NCI-H774 (cell line): ENCODE data around the gene PEMT.

Experiments used
- DNase-seq: peaks from one replicate; lab custom pipeline; 2025; lab: John Stamatoyannopoulos, UW

PEMT gene

DNA sequence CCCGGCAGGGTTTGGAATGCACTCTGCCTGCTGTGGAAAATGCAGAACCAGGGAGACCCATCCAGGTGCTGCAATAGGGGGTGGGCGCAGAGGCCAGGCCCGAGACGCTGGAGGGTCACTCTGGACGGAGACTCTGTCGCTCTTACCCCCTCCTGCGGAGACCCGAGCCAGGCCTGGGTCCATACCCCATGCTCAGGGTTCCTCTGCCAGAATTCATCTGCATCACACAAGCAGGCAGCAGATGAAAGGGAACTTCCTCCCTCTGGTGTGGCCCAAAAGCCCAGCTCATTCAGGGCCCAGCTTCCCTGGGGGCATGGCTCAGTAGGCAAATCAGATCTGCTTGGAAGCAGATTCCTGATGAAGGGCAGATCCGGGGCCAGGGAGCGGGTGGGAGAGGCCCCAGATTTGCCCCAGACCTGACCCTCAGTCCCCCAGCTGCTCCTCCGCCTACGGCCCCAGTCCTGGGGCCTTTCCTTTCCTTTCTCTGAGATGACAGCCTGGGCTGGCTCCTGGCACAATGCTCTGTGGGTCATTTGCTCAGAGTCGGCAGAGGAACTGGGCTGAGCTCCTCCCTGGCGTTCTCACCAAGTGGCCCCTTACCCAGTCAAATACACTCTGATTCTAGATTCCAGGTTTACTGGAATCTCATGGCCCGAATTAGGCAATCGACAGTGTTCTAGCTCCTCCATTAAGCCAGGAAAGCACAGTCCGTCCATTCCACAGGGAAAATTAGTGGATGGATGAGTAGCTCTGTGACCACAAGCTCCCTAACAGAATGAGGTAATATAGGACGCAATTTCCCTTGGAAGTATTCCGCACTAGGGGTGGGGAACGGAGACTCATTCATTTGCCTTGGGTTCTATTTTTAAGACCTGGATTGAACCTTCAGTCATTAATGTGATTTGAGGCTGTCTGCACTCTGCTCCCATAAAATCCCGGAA, 76.2 kb downstream of the PEMT start:
- DNase-seq = no peak

DNA sequence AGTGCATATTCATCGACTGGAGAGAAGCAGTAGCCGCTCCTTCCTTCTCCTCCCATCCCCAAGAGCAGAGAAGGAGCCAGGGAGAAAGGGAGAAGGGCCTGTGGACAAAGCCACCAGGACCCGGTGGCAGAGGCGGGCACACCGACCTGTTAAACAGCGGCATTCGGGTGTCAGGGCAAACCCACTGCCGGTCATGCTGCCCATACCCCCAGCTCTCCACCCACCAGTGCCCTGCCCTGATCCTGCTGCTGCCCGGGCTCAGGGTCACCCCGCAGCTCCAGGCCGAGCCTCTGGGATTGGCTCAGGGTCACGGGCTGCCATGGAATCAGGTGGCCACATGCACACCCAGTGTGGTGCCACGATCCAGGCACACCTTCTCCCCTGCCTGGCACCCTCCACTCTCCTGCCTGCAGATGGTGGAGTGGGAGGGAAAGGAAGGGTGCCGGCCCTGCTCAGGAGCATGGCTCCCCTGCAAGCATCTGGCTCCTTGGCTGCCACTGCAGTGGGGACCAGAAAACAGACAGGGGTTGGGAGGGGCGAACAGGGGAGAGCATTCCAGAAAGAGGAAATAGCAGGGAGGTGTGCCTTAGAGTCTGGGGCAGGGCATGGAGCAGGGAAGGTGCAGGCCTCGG, 77.0 kb downstream of the PEMT start:
- DNase-seq = no peak

DNA sequence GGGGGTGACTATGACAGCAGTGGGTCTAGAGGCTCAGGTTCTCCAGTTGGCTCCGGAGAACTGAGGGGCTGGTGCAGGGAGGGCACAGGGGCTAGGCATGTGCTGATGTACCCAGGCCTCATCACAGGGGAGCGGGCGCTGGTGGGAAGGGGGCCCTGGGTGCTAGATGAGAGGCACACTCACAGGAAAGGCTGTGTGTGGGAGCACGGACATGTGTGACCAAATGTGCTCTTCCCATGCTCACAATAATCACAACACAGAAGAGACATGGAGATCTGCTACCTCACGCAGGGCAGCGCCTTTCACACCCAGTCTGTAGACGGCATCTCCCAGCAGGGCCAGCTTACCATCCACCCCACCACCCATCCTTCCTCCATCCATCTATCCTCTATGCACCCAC, 77.9 kb downstream of the PEMT start:
- no peak for DNase-seq

DNA sequence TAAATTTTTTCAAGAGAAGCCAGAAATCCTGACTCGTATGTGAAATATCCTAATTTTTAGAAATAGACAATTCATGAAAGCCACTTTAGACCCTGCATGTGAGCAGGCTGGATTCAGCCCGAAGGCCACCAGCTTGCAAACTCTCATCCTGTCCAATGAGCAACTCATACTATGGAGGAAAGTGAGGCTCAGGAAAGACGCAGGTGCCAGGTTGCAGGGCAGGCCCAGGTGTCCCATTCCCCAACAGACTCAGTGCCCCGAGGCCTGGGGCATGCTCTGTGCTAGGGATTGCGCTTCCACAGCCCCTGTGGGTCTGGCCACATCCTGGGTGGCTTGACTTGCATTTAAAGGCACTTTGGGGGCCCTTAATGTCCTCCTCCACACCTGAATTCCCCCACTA, 78.6 kb downstream of the PEMT start:
- DNase-seq = no peak

DNA sequence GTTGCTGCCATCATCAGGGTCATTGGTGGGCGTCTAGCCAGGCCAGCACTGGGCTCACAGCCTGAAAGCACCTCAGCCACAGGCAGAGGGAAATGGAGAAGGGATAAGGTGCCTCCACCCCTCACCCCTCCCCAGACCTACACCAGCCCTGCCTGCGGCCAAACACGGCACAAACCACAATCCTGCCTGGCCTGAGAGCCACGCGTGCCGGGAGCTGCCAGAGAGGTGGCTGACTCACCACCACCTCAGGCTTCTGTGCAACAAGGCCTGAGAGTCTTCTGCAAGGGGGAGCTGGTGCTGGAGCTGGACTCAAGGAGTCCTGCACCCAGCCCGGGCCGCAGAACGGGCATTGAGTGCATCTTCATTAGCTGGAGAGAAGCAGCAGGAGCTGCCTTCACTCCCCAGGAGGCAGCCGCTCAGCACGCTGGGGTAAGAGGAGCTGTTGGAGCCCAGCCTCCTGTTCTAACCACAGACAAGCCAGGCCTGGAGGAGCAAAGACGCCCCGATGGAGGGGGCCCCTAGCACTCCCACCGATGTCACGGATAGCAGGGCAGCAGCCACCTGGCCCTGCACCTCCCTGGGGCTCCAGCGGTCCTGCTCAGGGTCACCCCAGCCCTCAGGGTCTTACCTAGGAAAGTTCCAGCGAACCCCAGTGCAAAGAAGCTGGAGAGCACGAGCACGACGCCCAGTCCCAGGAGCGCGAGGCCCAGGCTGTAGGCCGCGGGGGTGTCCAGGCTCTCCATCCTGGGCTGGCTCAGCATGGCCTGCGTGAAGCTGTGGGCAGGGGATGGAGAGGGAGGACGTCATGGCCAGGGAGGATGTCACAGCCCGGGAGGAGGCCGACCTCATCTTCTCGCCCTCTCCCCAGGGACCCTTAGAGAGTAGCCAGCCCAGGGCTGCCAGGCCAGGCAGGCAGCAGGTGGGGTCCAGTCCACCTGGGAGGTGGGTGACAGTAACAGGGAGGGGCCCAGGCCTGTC, 79.3 kb downstream of the PEMT start:
- no peak for DNase-seq

DNA sequence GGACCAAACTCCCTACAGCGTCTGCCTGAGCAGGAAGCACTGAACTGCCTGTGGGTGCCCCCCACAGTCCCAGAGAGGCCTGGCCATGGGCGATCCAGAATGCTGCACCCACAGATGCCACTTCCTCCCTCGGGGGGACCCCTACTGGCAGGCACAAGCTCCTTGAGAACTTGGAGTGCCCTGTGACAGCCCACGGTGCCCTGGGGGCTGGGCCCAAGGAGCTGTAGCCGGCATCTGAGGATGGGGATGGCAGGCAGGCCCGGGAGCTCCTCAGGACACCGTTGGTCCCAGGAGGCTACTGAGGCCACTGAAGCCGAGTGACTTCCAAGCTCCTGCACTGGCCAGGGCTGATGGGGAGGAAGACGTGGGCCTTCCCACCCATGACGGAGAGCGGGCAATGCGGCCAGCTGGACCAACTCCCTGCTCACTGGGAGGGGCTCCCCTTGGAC, 80.2 kb downstream of the PEMT start:
- DNase-seq = no peak

DNA sequence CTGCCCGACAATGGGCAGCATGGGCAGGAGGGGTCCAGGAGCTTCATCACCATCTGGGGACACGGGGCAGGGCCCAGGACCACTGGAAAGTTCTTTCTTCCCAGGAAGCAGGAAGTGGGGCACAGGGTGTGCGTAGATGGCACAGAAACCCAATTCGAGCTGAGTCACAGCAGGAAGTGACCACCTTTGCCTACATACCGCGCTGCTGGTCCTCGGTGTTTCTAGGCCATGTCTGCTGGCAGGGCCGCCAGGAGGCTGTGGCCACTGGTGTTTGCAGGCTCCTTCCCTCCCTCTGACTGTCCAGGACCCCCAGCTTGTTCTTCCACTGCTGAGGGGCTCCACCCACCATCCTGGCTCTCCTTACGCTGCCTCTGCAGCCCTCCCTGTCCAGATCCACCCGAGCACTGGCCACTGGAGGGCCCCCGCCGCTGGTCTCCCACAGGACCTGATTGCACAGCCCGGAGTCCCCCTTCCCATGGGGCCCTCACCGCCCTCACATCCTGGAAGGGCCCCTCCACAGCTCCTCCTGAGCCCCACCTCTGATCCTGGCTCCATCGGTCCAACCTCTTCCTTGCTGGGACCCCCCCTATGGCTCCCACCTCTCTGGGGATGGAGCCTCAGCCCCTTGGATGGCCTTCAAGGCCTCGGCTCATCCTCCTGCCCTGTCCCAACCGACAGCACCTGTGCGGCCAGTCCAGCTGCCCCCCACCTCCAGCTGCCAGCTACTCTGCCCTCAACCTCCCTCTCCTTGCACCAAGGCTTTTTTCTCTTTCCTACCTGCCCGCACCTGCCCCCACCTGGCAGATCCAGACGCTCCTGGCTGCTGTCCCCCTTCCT, 80.8 kb downstream of the PEMT start:
- DNase-seq = no peak

DNA sequence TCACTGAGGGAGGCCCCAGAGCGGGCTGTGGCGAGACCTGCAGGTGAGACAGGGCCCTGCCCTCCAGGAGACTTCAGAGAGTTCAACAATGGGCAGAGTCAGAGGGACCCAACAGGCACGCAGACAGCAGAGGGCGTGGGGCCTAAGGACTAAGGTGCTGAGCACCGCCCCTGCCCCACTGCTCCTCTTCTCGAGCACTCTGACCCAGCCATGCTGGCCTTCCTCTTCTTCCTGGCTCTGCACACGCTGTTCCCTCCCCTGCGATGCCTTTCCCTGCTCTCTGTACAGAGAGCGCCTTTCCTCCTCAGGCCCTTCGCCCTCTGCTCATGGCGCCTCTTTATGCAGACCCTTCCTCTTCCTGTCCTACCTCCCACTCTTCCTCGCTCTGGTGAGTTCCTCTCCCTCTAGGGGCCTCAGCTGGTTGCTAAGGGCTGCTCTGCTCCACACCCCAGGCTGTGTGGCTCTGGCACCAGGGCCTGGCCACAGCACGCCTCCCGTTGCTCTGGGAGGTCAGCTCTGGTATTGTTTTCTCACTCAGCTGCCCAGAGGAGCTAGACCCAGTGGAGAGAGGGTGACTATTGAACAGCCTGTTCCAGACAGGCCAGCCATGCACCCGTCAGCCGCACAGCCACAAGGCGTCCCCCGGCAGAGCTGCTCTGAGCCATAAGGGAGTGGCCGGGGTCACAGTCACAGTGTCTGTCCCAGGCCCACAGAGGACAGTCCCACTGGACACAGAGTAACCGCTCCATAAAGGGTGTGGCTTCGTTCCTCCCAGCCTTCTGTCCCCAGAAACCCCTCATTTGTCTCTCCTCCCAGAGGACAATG, 81.7 kb downstream of the PEMT start:
- no peak for DNase-seq

DNA sequence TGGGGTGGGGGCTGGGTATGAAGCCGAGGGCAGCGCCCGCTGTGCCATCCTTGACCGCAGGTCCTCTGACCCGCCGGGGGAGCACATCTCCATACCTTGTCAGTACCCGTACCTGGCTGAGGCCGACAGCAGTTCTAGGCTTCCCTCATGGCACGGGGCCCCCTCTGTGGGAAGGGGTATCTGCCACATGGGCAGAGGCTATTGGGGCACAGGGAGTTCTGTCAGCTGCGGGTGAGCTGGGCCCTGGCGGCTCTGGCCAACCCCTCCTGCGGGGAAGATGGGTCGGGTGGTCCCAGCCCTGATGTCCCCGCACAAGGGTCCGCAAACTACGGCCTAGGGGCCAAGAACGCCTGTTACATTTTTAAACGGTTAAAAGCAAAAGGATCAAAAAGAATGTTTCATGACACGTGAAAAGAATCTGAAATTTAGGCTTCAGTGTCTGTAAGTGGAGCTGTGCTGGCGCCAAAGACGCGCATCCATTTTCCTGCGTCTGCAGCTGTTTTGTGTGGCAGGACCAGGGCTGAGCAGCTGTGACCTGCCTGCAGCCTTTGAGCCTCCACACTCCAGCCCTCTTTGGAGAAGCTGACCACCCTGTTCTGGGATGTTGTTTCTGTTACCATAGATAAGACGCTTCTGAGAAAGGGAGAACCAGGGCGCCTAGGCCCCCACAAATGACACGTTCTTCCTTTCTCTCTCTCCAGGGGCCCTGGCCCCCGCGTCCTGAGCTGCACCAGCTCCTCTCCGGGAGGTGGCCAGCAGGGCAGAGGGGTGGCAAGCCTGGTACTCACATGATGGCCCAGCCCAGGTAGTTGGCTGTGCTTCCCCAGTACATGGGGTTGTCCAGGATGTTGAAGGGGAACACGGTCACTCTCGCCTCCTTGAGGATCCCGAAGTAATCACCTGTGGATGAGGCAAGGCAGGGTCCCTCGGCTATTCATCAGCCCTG, 82.6 kb downstream of the PEMT start:
- no peak for DNase-seq

DNA sequence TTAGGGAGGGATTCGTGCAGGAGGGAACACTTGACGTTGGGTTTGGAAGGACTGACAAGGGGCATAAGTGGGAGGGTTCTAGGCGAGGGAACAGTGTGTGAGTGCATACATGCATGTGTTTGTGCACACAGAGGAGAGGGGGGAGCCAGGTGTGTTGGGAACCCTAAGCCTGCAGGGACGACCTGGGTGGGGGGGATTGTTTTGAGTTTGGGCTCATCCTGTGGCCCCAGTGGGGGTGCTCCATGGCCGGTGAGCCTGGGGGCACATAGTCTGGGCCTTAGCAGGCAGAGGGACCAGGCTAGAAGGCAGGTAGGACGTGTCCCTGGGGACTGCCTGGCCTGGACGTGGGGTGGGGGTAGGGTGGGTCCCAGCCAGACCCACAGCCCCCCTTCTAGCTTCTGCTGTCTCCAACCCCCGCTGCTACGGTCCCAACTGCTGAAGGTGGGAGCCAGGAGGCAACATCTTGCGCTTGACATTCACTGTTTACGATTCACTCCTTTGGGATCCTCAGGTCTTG, 83.4 kb downstream of the PEMT start:
- DNase-seq = no peak

DNA sequence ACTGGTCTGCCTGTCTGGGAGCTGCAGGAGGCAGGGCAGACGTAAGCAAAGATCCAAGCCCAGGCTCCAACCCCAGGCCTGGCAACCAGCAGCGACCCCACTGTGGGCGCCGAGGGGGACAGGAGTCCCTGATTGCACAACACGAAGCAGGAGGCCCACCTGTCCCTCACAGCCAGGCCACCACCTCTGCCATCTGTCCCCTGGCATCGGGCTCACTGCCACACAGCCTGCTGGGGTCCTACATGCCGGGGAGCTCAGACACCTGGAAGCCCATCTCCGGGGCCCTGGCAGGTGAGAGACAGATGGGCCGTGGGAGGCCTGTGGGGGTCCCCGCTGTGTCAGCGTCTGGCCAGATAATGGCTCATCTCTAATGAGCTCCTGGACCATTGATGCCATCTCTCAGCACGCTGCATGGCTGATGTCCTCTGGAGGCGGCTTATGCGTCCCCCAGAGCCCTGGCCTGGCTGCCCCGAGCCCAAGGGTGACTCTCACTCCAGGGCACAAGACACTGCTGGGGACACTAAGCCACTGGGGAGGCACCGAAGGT, 84.0 kb downstream of the PEMT start:
- no peak for DNase-seq

DNA sequence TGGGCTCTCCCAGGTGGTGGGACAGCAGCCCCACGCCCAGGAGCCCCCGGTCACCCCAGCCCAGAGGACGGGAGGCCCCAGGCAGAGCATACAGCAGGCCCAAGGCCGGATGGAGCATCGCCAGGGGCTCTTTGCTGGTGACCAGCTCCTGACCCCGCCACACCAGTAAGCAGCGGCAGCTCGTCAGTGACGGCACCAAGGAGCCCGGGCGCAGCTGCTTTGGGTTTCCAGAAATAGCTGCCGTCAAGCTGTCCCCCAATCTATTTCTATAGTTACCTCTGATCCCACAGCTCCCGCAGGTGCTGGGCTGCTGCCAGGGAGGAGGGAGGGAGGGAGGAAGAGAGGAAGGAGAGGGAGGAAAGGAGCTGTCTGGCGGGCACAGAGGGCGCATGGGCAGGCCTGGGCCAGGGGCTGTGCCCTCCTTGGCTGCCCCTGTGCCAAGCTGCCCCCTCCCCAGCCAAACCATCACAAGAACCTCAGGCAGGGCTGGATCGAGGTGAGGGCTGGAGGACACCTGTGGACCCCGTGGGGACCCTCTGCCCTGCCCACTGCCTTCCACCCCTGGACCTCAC, 84.5 kb downstream of the PEMT start:
- no peak for DNase-seq

DNA sequence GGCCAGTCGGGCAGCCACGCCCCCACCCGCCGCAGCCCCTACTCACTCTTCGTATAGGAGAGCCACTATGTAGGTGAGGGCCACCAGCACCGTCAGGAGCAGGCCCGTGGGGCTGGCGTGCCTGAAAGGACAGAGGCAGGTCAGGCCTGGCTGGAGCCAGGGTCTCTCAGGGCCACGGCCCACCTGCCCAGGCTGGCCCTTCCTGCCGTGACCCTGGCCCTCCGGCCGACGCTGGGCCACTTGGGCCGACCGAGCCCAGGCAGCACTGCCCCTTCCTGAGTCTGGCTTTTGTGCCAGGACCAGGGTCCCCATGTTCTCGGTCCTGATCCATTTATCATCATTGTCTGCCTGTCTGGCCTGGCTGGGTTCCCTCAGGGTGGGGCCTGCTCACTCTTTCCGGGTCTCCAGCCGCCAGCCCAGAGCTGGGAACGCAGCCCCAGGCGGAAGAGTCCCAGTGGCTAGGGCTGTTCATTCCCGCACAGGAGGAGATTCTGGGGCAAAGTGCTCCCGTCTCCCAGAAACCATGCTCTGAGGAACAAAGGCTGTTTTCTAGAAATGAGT, 85.2 kb downstream of the PEMT start:
- DNase-seq = no peak

DNA sequence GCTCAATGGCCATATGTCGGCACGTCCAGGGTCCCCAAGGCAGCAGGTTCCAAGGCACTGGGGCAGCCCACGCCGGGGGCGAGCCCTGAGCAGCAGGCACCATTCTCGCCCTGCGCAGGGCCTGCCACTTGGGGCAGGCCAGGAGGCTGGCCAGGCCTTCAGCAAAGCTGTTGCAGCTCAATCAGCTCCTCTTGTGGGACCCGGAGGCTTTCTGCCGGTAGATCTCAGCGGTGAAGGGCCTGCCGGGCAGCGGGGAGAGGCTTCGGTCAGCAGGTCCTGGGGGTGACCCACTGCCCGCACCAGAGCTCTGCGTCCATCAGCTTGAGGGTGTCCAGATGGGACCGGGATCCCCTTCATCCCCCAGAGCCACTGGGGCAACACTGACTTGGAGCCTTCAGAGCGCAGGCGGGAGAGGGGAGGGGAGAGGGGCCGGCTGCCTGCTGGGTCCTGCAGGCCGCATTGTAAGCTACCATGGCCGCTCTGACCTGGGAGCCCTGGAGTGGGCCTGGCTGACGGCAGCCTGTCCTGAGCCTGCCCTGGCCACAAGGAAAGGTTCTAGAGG, 85.8 kb downstream of the PEMT start:
- no peak for DNase-seq

DNA sequence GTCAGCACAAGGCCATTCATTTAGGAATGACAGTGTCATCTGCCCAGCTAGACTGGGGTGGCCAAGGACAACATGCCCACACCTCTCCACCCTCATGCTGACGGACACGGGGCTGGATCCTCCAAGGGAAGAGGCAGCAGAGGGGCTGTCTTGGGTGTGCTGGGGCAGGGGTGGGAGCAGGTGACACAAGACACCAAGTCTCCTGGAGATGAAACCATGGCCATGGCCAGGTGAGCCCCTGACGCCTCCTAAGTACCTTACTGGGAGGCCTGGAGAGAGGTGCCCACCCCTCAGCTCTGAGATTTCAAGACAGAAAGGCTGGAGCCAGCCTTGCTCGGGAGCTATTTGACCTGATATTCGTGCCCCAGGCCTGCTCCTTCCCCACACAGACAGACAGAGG, 86.4 kb downstream of the PEMT start:
- no peak for DNase-seq

DNA sequence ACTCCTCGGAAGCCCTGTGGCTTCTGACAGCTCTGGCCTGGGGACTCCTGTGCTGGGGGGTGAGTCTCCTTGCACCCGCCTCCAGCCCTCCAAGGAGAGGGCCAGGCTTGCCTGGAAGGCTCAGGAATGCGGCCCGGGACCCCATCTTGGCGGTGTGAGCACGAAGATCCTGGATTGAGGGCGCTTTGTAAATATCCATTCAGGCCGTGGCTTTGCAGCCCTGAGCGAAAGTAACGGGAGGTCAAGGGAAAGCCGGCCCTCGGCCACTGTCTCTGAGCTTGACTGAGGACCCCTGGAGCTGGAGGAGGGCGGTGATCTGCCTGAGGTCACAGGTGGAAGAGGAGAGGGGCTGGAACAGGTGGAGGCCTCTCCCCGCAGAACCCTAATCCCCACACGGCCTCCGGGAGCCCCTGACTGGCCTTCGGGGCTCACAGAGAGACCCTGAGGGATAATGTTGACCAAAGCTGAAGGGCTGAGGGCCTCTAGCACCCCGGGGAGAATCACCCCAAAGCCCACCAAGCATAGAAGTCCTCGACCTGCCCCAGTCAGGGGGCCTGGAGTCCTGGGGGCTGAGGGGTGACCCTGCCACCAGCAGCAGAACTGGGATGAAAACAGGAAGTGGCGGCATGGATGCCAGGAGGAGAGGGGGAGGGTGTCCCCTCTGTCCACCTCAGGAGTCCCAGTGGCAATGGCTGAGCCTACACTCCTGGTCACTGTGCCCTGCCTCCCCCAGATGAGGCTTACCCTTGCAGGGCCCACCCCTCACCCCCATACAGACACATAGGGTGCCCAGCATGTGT, 87.0 kb downstream of the PEMT start:
- DNase-seq = no peak

DNA sequence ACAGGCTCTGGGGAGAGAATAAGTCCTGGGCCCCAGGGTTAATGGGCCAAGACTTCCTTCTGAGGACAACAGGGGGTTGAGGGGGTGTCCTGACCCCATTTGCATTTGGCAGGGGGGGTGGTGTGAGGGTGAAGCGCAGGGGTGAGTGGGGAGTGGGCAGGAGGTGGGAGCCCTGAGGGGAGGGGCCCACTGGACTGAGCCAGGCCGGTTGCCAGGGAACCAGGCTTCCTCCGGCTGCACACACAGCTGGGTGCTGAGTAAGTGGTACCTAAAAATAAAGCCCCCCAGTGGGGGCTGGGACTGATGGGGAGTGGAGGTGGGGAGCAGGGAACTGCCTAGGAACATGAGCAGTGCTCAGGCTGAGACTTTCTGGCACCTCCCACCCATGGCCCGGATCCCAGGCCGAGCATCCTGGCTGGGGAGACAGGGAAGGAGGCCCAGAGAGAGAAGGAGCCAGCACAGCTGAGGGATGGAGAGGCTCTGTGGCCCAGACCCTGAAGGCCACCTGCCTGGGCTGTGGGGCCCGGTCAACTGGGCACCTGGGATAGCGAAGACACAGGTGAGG, 87.9 kb downstream of the PEMT start:
- DNase-seq = no peak
